Transverse colon (tissue), 3 donors: ENCODE data around the gene LRP10.

Experiments
- POLR2A ChIP-seq: fragments of 450-650 bp; IDR thresholded peaks from one replicate; pipeline ENCODE4 v1.6.1; 2016; ENCODE audit warnings: antibody characterized with exemption, mild to moderate bottlenecking, moderate library complexity
- TF ChIP-seq, protein P1 (sequence below), 5 experiments: fragments of 200-600 bp in 3 of 5; fragments of 450-650 bp in 2 of 5; sonication (generic) in 3 of 5; IDR thresholded peaks; 1 replicate in 2 of 5; 2 replicates in 3 of 5; pipeline ENCODE4 v1.5.1; 2016 to 2017; ENCODE audit warnings: antibody characterized with exemption in 5 of 5, inconsistent platforms in 3 of 5, mild to moderate bottlenecking in 2 of 5, moderate library complexity in 1 of 5

DNA sequence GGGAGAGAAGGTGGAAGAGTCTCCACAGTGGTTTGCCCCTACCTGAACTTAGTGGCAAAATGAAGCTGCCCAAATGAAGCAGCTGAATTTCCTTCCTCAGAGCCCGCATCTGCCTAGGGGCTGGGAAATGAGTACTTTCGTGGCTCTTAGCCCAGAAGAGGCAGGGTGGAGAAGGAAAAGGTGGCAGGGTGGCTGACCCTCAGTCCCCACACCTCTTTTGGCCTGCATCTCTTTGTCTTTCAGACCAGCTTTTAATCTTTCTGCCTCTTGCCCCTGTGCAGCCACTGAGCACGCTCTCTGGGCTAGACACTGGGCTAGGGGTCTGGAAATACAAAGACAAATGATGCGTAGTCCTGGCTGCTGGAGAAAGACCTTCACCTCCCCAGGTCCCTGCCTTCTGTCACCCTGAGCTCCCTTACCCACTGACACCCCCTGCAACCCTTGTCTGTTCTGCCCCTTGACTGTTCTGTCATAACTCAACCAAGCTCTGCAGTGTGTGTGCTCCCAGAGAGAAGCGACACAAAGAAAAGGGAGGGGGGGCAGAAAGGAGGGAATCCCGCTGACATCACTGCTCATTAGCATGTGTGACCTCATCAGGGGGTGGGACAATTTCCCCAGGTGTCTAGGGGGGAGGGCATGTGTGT is 11.1 kb downstream of the LRP10 start:
- TF ChIP-seq, protein P1, sequence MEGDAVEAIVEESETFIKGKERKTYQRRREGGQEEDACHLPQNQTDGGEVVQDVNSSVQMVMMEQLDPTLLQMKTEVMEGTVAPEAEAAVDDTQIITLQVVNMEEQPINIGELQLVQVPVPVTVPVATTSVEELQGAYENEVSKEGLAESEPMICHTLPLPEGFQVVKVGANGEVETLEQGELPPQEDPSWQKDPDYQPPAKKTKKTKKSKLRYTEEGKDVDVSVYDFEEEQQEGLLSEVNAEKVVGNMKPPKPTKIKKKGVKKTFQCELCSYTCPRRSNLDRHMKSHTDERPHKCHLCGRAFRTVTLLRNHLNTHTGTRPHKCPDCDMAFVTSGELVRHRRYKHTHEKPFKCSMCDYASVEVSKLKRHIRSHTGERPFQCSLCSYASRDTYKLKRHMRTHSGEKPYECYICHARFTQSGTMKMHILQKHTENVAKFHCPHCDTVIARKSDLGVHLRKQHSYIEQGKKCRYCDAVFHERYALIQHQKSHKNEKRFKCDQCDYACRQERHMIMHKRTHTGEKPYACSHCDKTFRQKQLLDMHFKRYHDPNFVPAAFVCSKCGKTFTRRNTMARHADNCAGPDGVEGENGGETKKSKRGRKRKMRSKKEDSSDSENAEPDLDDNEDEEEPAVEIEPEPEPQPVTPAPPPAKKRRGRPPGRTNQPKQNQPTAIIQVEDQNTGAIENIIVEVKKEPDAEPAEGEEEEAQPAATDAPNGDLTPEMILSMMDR (IDR thresholded peaks at IDR 0.05), result no peak
- TF ChIP-seq POLR2A, result no peak
